Fibroblast of peridontal ligament (primary cell): ENCODE data around the gene NAPA.

Experiments
- DNase-seq: peaks from one replicate; pipeline ENCODE4 v3.0.0-alpha.2; 2010; ENCODE audit errors: extremely low read depth

Gene NAPA

DNA sequence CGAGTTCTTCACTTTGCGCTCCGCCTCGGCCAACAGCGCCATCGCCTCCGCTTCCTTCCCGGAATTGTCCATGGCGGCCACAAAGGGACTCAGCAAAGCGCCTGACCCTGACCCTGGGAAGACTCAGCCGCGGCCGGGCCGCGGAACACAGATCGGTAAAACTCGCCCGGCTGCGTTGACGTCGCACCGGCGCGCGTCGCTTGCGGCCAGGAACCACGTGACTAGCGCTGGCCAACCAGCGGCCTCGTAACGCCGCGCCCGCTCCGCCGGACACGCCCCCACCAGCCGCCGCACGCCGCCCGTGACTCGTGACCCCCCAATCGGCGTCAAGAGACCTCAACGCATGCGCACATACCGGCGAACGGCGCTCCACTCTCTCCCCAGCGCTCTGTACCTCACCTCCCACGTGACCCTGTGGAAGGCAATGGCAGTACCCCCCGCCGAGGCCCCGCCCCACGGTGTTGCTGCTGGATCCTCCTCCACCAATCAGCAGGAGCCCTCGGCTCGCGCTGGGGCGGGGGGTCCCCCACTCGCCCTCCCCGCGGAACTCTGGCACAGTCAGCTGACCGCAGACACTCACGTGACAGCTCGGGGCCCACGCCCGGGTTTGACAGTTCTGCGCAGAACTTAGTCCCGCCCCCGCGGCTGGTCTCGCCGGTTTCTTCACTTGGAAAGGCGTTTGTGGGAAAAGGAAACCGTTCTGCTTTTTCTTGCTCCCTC lies at the start of gene NAPA:
Gene NAPA, minus strand, starts transcription at position 195 of the 720 bp plus-strand sequence. Its CDS starts 123 bp downstream, at position 72.
- peak; percentile 100 for DNase-seq

GRCh38 chr19:47564081-47564480 lies 49.2 kb upstream of the NAPA start:
- no peak for DNase-seq

- DNase-seq: no peak
Measured at GRCh38 chr19:47561440-47562057, 46.7 kb upstream of the NAPA start.

DNA sequence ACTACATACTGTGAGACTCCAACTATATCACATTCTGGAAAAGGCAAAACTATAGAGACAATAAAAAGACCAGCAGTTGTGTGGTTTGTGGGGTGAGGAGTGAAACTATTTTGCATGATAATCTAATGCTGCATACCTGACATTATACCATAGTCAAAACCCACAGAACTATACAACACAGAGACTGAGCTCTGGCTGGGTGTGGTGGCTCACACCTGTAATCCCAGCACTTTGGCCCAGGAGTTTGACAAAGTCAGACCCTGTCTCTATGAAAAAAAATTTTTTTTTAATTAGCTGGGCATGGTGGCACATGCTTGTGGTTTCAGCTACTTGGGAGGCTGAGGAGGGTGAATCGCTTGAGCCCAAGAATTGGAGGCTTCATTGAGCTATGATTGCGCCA lies 46.1 kb upstream of the NAPA start:
- no peak for DNase-seq

DNA sequence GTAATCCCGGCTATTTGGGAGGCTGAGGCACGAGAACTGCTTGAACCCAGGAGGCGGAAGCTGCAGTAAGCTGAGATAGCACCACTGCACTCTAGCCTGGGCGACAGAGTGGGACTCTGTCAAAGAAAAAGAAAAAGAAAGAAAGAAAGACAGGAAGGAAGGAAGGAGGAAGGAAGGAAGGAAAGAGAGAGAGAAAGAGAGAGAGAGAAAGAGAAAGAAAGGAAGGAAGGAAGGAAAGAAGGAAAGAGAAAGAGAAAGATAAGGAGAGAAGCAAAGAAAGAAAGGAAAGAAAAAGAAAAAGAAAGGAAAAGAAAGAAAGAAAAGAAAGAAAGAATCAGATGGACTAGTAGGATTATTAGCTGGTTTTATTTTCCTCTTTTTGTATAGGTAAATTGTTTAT lies 35.3 kb upstream of the NAPA start:
- no peak for DNase-seq

- DNase-seq: no peak
Measured at GRCh38 chr19:47549261-47549862, 34.5 kb upstream of the NAPA start.

DNA sequence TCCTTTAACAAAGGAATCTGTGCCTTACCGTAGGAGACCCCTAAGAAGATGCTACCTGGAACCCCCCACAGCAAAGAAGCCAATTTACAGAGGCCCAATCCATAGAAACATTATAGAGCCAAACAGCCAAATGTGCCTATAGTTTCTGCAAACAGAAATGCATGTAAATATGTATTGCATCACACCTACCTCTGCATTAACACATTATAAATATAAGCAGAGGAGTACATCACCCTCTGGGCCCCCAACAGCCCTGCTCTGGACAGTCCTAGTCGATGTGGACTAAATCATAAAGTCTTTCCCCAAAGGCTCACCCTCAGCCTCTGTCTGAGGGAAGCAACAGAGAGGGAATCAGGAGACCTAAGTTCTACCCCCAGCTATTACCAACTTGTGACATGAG lies 32.3 kb upstream of the NAPA start:
- no peak for DNase-seq

- DNase-seq: no peak
Measured at GRCh38 chr19:47545061-47545948, 30.4 kb upstream of the NAPA start.

DNA sequence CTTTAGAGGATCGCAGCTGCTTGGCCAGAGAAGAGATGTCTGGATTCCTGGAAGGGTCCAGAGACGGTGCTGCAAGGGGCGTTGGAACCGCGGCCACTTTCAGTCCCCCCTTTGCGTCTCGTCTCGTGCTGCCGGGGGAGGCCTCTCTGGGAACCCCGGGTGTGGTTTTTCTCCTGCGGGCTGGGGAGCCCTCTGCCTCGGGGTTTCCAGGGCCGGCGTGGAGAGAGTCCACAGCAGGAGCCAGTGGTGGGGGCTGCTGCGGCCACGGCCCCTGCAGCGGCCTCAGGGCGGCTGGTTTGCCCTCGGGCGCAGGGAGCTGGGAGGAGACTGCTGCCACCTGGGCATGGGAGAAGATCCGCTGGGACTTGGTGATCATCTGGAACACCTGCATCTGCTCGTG lies 29.6 kb upstream of the NAPA start:
- no peak for DNase-seq

- DNase-seq: no peak
Measured at GRCh38 chr19:47544075-47544474, 29.2 kb upstream of the NAPA start.

- DNase-seq: peak; percentile 35
Measured at GRCh38 chr19:47542030-47542475, 27.2 kb upstream of the NAPA start.

- no peak for DNase-seq
Measured at GRCh38 chr19:47541518-47541917, 26.7 kb upstream of the NAPA start.

GRCh38 chr19:47540748-47541147 lies 25.9 kb upstream of the NAPA start:
- peak; percentile 66 for DNase-seq

DNA sequence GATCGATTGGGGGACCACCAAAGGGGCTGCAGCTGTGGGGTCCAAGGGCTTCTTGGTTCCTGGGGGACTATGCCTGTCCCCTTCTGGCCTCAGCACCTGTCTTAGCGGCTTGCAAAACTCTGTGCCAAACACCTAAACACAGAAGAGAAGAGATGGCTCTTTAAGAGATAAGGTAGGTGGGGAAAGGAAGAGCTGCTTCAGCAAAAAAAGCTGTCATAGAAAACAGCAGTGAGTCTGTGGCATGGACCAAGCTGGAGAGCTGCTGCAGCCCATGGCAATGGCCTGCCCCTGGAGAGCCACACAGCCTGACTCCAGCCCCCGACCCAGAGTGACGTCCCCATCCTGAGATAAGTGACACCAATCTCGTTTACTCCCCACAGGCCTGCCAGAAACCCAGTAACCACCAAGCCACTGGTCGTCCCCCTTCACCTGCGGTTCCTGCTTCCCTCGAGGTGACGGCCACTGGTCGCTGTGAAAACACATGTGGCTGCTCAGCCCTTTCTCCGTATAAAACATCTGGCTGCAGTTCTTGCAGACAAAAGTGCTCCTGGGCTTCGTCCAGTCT lies 25.0 kb upstream of the NAPA start:
- no peak for DNase-seq

GRCh38 chr19:47538812-47539211 lies 23.9 kb upstream of the NAPA start:
- no peak for DNase-seq

GRCh38 chr19:47537493-47537892 lies 22.6 kb upstream of the NAPA start:
- no peak for DNase-seq

GRCh38 chr19:47534628-47535027 lies 19.8 kb upstream of the NAPA start:
- no peak for DNase-seq

GRCh38 chr19:47531640-47532387 lies 17.0 kb upstream of the NAPA start:
- DNase-seq: no peak

DNA sequence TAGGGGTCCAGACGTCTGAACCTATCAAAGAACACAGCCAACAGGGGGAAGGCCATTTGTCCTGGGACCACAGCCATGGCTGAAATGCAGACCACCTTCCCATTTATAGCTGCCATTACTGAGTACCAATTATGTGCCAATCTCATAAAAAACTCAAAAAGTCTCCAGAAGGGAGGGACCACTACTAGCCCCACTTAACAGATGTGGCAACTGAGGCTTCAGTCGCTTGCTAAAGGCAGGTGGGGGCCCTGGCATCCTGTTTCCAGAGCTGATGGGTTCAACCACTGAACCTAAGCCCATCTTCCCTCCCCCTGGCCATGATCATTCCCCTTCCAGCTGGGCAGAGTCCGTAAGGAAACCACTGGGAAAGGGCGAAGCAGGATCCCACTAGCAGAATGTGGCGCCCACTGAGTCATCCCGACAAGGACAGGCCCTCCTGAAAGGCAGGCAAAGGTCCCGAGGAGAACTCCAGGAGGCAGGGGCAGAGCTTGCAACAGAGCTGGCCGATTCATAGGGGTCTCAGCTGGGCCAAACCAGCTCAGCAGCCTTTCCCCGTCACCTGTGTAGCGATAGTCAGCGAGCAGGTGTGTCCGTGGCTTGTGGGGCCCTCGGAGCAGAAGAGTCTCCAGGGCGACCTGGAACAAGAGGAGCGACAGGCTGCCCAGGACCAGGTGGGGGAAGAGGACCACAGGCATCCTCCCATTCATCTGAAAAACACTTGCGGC lies 14.3 kb upstream of the NAPA start:
- no peak for DNase-seq

- DNase-seq: no peak
Measured at GRCh38 chr19:47526798-47527197, 11.9 kb upstream of the NAPA start.
